Endothelial cell of umbilical vein (primary cell): ENCODE data around the gene NECTIN3. TPM values are rescaled to one million over a fixed set of nuclear protein-coding genes. Genes with fewer than 3 reads are reported as not detected.

Experiments
- BruUV-seq: library from RNA; stranded (reverse); fragments of 400-500 nt; replicated peaks from 2 replicates; lab custom pipeline; 2021; lab: Mats Ljungman, UMichigan
- CTCF ChIA-PET: fragments of 300-600, 350-600 bp; sonication (Branson Sonifier 250); formaldehyde crosslinking; loops from one replicate; lab custom pipeline; 2021; ENCODE audit warnings: antibody characterized with exemption, inconsistent platforms; lab: Charles Lee
- POLR2A ChIA-PET: fragments of 300-600, 350-600 bp; sonication (Branson Sonifier 250); formaldehyde crosslinking; loops from one replicate; lab custom pipeline; 2021; ENCODE audit warnings: antibody characterized with exemption, inconsistent platforms; lab: Charles Lee
- DNase-seq: peaks from one replicate; pipeline ENCODE4 v3.0.0-alpha.2; 2011; ENCODE audit warnings: low read depth, low spot score
- FAIRE-seq: peaks from 2 replicates; lab custom pipeline; 2011; peaks lifted over from hg19 to GRCh38; lab: Jason Lieb, UNC
- H2AFZ ChIP-seq: 2 replicates; pipeline ENCODE4 v1.6.0; 2012; ENCODE audit warnings: low read depth, low read length, control low read depth, inconsistent platforms
- H3K27ac ChIP-seq: 2 replicates; pipeline ENCODE4 v1.5.1; 2011; ENCODE audit warnings: low read depth, mild to moderate bottlenecking, control low read depth, low read length, moderate library complexity; ENCODE audit not compliant: insufficient read depth
- H3K27me3 ChIP-seq, 2 experiments: 2 replicates each; pipeline versions ENCODE4 v1.6.0 to v1.6.1; 2011; ENCODE audit warnings: low read length in 2 of 2, mixed read lengths in 1 of 2; ENCODE audit not compliant: control insufficient read depth in 2 of 2, insufficient read depth in 2 of 2
- H3K36me3 ChIP-seq, 2 experiments: 2 replicates in 1 of 2; 3 replicates in 1 of 2; pipeline ENCODE4 v1.5.1; 2011; ENCODE audit warnings: low read length in 2 of 2, mild to moderate bottlenecking in 1 of 2, moderate library complexity in 1 of 2; ENCODE audit not compliant: control insufficient read depth in 2 of 2, insufficient read depth in 2 of 2; ENCODE audit errors: extremely low read depth in 1 of 2
- H3K4me1 ChIP-seq: 3 replicates; pipeline ENCODE4 v1.5.1; 2011; ENCODE audit warnings: mild to moderate bottlenecking, low read length; ENCODE audit not compliant: control insufficient read depth, insufficient read depth; ENCODE audit errors: extremely low read depth
- H3K4me2 ChIP-seq: 2 replicates; pipeline ENCODE4 v1.6.1; 2011; ENCODE audit warnings: low read length, control low read depth, mixed read lengths; ENCODE audit not compliant: insufficient read depth
- H3K4me3 ChIP-seq, 3 experiments: fragments of 200-600 bp in 1 of 3; sonication (generic), shearing (Covaris generic) in 1 of 3; replicated peaks in 1 of 3; 2 replicates each; pipeline ENCODE4 v1.5.1; 2011 to 2016; ENCODE audit warnings: control low read depth in 3 of 3, low read length in 3 of 3, mild to moderate bottlenecking in 2 of 3, inconsistent platforms in 1 of 3, low read depth in 1 of 3, moderate library complexity in 1 of 3; ENCODE audit not compliant: insufficient read depth in 1 of 3
- H3K79me2 ChIP-seq: 2 replicates; pipeline ENCODE4 v1.6.0; 2012; ENCODE audit warnings: low read length, inconsistent platforms; ENCODE audit not compliant: control insufficient read depth, insufficient read depth
- H3K9ac ChIP-seq: replicated peaks from 2 replicates; pipeline ENCODE3; 2011; ENCODE audit warnings: low read length, control low read depth; ENCODE audit not compliant: insufficient read depth; ENCODE audit errors: extremely low read depth
- H3K9me1 ChIP-seq: replicated peaks from 3 replicates; pipeline ENCODE4 v1.6.0; 2011; ENCODE audit warnings: mild to moderate bottlenecking, low read length; ENCODE audit not compliant: control insufficient read depth, insufficient read depth; ENCODE audit errors: extremely low read depth
- H3K9me3 ChIP-seq: replicated peaks from 2 replicates; pipeline ENCODE4 v1.5.1; 2012; ENCODE audit warnings: low read length, inconsistent platforms; ENCODE audit not compliant: control insufficient read depth, insufficient read depth
- H4K20me1 ChIP-seq: replicated peaks from 2 replicates; pipeline ENCODE3; 2011; ENCODE audit warnings: mild to moderate bottlenecking, low read length; ENCODE audit not compliant: control insufficient read depth, insufficient read depth; ENCODE audit errors: extremely low read depth
- CTCF ChIP-seq, 2 donors: IDR thresholded peaks; 1 replicate in 1 of 2; 2 replicates in 1 of 2; pipeline ENCODE4 v1.5.1; 2011; ENCODE audit warnings: low read length in 2 of 2, mild to moderate bottlenecking in 2 of 2, moderate library complexity in 2 of 2, control low read depth in 1 of 2, inconsistent platforms in 1 of 2, low read depth in 1 of 2; ENCODE audit not compliant: insufficient read depth in 1 of 2; ENCODE audit errors: extremely low read depth in 1 of 2
- EZH2 ChIP-seq: IDR thresholded peaks from 2 replicates; pipeline ENCODE4 v1.6.1; 2012; ENCODE audit warnings: borderline replicate concordance, low read depth, mild to moderate bottlenecking, moderate library complexity, low read length, inconsistent platforms; ENCODE audit not compliant: severe bottlenecking
- FOS ChIP-seq: IDR thresholded peaks from 2 replicates; pipeline ENCODE4 v1.6.1; 2011; ENCODE audit warnings: mild to moderate bottlenecking, low read length, moderate library complexity, borderline replicate concordance; ENCODE audit not compliant: insufficient read depth
- GATA2 ChIP-seq: IDR thresholded peaks from 2 replicates; pipeline ENCODE4 v1.7.0; 2011; ENCODE audit warnings: low read depth, mild to moderate bottlenecking, moderate library complexity, mixed read lengths, low read length; ENCODE audit not compliant: insufficient read length, insufficient read depth
- JUN ChIP-seq: IDR thresholded peaks from 2 replicates; pipeline ENCODE4 v1.6.1; 2011; ENCODE audit warnings: borderline replicate concordance, low read depth; ENCODE audit not compliant: insufficient read length, insufficient read depth
- MYC ChIP-seq: IDR thresholded peaks from one replicate; pipeline ENCODE4 v1.6.1; 2011; ENCODE audit warnings: mild to moderate bottlenecking, low read depth, low read length
- POLR2A ChIP-seq: IDR thresholded peaks from 2 replicates; pipeline ENCODE4 v1.6.1; 2012; ENCODE audit warnings: low read depth, mild to moderate bottlenecking, control low read depth, low read length
- POLR2AphosphoS5 ChIP-seq: IDR thresholded peaks from 2 replicates; pipeline ENCODE4 v1.6.1; 2012; ENCODE audit warnings: low read depth, mild to moderate bottlenecking, control low read depth, low read length, moderate library complexity; ENCODE audit not compliant: insufficient read depth
- dilution Hi-C: fragments of 300-500 bp; cut with MboI; formaldehyde crosslinking; loops from one replicate; pipeline ENCODE4 v1.15.0; 2019; ENCODE audit warnings: low sequenced_read_pairs; ENCODE audit not compliant: extremely low pct_ligation_motif_present
- intact Hi-C: fragments of 100-400 bp; cut with micrococcal nuclease; formaldehyde crosslinking; loops from one replicate; pipeline ENCODE4 v1.10.0; 2022
- polyA plus RNA-seq, 4 experiments: library from polyadenylated mRNA; depleted of rRNA in 3 of 4; stranded (reverse) in 3 of 4; unstranded in 1 of 4; fragments of >200 nt; gene quantifications; 2 replicates each; pipeline versions ENCODE4 v1.2.1 to v1.2.3, GENCODE V29; 2011 to 2012; ENCODE audit warnings: missing spikeins in 1 of 4
- total RNA-seq: library from RNA; stranded (reverse); gene quantifications from 2 replicates; pipeline ENCODE4 v1.2.3, GENCODE V29; 2021
- TF ChIP-seq, protein P1 (sequence below): IDR thresholded peaks from 2 replicates; pipeline ENCODE4 v1.6.1; 2011; ENCODE audit not compliant: insufficient read depth, insufficient read length

NECTIN3 gene
- total and polyA plus RNA-seq, 2 donors (not counting 3 experiments of a cell fraction or from before 2014, with no cell fraction given), result 14.3 to 26.9 TPM

DNA sequence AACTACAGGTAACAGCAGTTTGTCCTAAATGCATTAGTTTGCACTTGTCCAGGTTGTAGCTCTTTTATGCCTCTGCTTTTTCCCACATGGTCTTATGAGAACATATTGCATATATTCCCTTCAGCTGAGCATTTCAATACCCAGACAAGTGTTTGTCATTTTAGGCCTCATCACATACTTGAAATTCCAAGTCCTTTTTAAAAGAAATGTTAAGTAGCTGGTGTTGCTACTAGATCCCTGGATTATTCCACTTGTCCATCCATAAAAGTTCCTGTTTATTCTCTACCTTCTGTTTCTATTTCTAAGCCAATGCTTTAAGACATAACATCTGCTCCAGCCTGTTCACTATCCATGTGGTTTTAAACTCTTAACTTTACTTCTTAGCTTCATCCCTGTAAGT lies 128.4 kb downstream of the NECTIN3 start:
- DNase-seq (no peak), FAIRE-seq (no peak)
- Histone ChIP-seq H3K9me3 (no peaks in the 10 kb centered on the region), H3K4me3 (no peak overlapping the region), H3K27me3 (no peaks in the 10 kb centered on the region), H4K20me1 (no peaks in the 10 kb centered on the region), H3K9me1 (no peaks in the 10 kb centered on the region), H3K27ac (no peak overlapping the region), H3K36me3 (no peaks in the 10 kb centered on the region), H3K4me2 (no peak overlapping the region), H3K4me1 (no peaks in the 10 kb centered on the region), H2AFZ (no peak overlapping the region), H3K9ac (no peak overlapping the region), H3K79me2 (no peaks in the 10 kb centered on the region)
- TF ChIP-seq POLR2A, result no peak
- dilution Hi-C loops, result no loop called here
- intact Hi-C loops, result no loop called here
- BruUV-seq, result no TSS peak
- CTCF ChIA-PET, result no interaction called here
- POLR2A ChIA-PET, result no interaction called here

- no peaks in the 10 kb centered on the region for H3K27me3 ChIP-seq
- H2AFZ ChIP-seq, result no peak overlapping the region
- no peak for FAIRE-seq
- H4K20me1 ChIP-seq, result no peaks in the 10 kb centered on the region
- no peak overlapping the region for H3K4me3 ChIP-seq
- H3K4me1 ChIP-seq, result no peaks in the 10 kb centered on the region
- H3K9ac ChIP-seq, result no peak overlapping the region
- ChIA-PET POLR2A (no interaction called here), CTCF (no interaction called here)
- H3K79me2 ChIP-seq, result no peaks in the 10 kb centered on the region
- TF ChIP-seq EZH2, result no peak
- TF ChIP-seq CTCF (IDR thresholded peaks at IDR 0.05; ENCODE audit: extremely low read depth in 1 of 2, insufficient read depth in 1 of 2, low read depth in 1 of 2, low read length in 2 of 2), result no peak
- no peak for TF ChIP-seq POLR2AphosphoS5
- TF ChIP-seq MYC, result no peak
- TF ChIP-seq JUN, result no peak
- TF ChIP-seq GATA2, result no peak
- TF ChIP-seq, protein P1, sequence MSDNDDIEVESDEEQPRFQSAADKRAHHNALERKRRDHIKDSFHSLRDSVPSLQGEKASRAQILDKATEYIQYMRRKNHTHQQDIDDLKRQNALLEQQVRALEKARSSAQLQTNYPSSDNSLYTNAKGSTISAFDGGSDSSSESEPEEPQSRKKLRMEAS, result no peak
- TF ChIP-seq POLR2A, result no peak
- TF ChIP-seq FOS, result no peak
- intact Hi-C loops, result no loop called here
- no TSS peak for BruUV-seq
- no peak for DNase-seq
- no peaks in the 10 kb centered on the region for H3K36me3 ChIP-seq
- dilution Hi-C loops, result no loop called here
- H3K4me2 ChIP-seq, result no peak overlapping the region
- no peaks in the 10 kb centered on the region for H3K9me1 ChIP-seq
- no peak overlapping the region for H3K27ac ChIP-seq
- H3K9me3 ChIP-seq, result no peaks in the 10 kb centered on the region
Observed at GRCh38 chr3:111210003-111210711, 138.5 kb downstream of the NECTIN3 start.
